IPS-20b (cell line): ENCODE results near the gene MGST2.

Source experiments
- H3K27ac ChIP-seq: one replicate; pipeline ENCODE4 v1.5.1; 2013; ENCODE audit warnings: low read length
- H3K27me3 ChIP-seq: 2 replicates; pipeline ENCODE4 v1.6.1; 2013; ENCODE audit warnings: mild to moderate bottlenecking, low read length, inconsistent platforms; ENCODE audit not compliant: insufficient read depth
- H3K36me3 ChIP-seq: 2 replicates; pipeline ENCODE4 v1.6.1; 2013; ENCODE audit warnings: low read depth, mild to moderate bottlenecking, inconsistent platforms, low read length, moderate library complexity; ENCODE audit not compliant: insufficient read depth
- H3K4me1 ChIP-seq: 2 replicates; pipeline ENCODE4 v1.6.1; 2013; ENCODE audit warnings: mild to moderate bottlenecking, control low read depth, inconsistent platforms, low read length, moderate library complexity; ENCODE audit not compliant: insufficient read depth
- H3K4me3 ChIP-seq: 2 replicates; pipeline ENCODE4 v1.5.1; 2013; ENCODE audit warnings: mild to moderate bottlenecking, low read length, inconsistent platforms
- H3K9ac ChIP-seq: 2 replicates; pipeline ENCODE4 v1.6.1; 2013; ENCODE audit warnings: low read depth, mild to moderate bottlenecking, inconsistent platforms, low read length, moderate library complexity
- H3K9me3 ChIP-seq: 2 replicates; pipeline ENCODE4 v1.6.1; 2013; ENCODE audit warnings: mild to moderate bottlenecking, low read depth, low read length, inconsistent platforms; ENCODE audit not compliant: insufficient read depth

The MGST2 gene

GRCh38 chr4:139674875-139675550 is 9.4 kb downstream of the MGST2 start:
- H3K36me3 ChIP-seq: no peaks in the 10 kb centered on the region
- H3K9me3 ChIP-seq: no peaks in the 10 kb centered on the region
- no peak overlapping the region for H3K27ac ChIP-seq
- no peaks in the 10 kb centered on the region for H3K27me3 ChIP-seq
- 0 out of 2 replicates have a peak, but pooled peaks cover 3% of the 10 kb centered on the region for H3K4me1 ChIP-seq
- no peak overlapping the region for H3K9ac ChIP-seq
- no peak overlapping the region for H3K4me3 ChIP-seq

DNA sequence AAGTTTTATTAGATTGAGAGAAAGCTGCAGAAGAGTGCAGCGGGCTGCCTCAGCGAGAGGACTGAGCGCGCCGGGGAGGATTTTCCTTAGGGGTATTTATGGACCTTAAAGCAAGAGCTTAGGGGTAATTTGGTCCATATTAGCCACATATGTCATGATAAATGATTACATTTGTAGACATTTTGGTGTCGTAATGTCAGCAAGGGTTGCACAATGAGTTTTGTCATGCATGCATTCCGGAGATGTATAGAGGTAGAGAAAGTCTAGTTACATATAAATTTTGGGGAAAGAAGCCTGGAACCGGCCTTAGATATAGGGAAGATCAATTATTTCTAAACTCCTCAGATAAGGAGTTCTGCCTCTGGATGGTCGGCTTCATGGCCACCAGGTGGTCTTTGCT is 10.0 kb downstream of the MGST2 start:
- H3K27ac ChIP-seq: no peak overlapping the region
- H3K4me1 ChIP-seq: 0 out of 2 replicates have a peak, but pooled peaks cover 3% of the 10 kb centered on the region

DNA sequence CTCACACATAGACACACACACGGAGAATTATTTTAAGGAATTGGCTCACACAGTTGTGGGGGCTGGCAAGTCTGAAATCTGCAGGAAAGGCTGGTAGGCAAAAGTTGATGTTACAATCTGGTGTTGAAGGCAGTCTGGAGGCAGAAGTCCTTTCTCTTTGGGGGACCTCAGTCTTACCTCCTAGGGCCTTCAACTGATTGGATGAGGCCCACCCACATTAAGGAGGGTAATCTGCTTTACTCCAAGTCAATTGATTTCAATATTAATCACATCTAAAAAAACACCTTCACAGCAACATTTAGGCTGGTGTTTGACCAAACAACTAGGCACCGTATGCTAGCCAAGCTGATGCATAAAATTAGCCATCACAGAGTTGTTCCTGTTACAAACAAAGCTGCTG is 10.7 kb downstream of the MGST2 start:
- H3K36me3 ChIP-seq: no peaks in the 10 kb centered on the region
- H3K9me3 ChIP-seq: no peaks in the 10 kb centered on the region
- H3K4me1 ChIP-seq: 0 out of 2 replicates have a peak, but pooled peaks cover 3% of the 10 kb centered on the region
- no peak overlapping the region for H3K4me3 ChIP-seq
- no peak overlapping the region for H3K9ac ChIP-seq
- H3K27ac ChIP-seq: no peak overlapping the region
- H3K27me3 ChIP-seq: no peaks in the 10 kb centered on the region

More for the DNA sequence above, 10.0 kb downstream of the MGST2 start:
- H3K9ac ChIP-seq: no peak overlapping the region
- H3K9me3 ChIP-seq: no peaks in the 10 kb centered on the region
- H3K27me3 ChIP-seq: no peaks in the 10 kb centered on the region
- H3K4me3 ChIP-seq: no peak overlapping the region
- H3K36me3 ChIP-seq: no peaks in the 10 kb centered on the region

DNA sequence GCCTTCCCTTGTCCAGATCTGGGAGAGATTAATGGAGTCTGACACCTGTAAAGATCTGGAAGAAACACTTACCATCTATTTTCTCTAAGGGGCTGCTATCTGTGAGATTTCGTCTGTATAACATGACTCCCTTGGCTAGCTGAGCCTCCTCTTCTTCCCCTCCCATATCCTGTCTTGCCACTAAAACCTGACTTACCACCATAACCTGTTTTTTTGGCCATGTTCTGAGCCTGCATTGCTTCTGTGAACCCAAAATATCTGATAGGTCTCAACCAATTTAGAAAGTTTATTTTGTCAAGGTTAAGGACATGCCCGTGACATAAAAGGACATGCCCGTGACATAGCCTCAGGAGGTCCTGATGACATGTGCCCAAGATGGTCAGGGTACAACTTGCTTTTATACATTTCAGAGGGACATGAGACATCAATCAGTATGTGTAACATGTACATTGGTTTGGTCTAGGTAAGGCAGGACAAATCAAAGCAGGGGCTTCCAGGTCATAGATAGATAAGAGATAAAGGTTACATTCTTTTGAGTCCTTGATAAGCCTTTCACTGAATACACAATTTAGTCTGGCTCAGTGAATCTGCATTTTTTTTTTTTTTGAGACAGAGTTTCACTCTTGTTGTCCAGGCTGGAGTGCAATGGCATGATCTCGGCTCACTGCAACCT is 11.4 kb downstream of the MGST2 start:
- H3K4me1 ChIP-seq: 0 out of 2 replicates have a peak, but pooled peaks cover 2% of the 10 kb centered on the region
- no peak overlapping the region for H3K4me3 ChIP-seq
- no peaks in the 10 kb centered on the region for H3K36me3 ChIP-seq
- H3K27ac ChIP-seq: no peak overlapping the region
- H3K9me3 ChIP-seq: no peaks in the 10 kb centered on the region
- H3K9ac ChIP-seq: no peak overlapping the region
- H3K27me3 ChIP-seq: no peaks in the 10 kb centered on the region

GRCh38 chr4:139682309-139682708 is 16.7 kb downstream of the MGST2 start:
- H3K36me3 ChIP-seq: no peaks in the 10 kb centered on the region
- no peaks in the 10 kb centered on the region for H3K4me1 ChIP-seq
- no peak overlapping the region for H3K4me3 ChIP-seq
- H3K9me3 ChIP-seq: no peaks in the 10 kb centered on the region
- no peak overlapping the region for H3K9ac ChIP-seq
- no peaks in the 10 kb centered on the region for H3K27me3 ChIP-seq
- no peak overlapping the region for H3K27ac ChIP-seq

DNA sequence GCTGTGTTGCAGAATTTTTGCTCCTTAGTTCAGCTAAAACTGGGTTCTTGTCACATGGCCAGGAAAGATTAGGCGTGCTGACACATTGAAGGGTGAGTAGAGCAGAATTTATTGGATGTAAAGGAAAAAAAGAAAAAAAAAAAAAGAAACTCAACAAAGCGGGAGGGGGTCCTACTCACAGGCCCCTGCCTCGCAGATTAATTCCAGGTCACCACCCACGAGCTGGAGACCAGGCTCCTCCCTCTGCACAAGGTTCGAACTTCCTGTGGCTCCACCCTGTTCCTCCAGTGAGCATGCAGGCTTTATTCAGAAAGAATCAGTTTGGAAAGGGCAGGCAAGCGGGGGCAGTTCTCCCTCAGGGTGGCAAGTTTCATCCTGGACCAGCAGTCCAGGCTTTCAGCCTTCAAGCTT is 17.1 kb downstream of the MGST2 start:
- Histone ChIP-seq H3K9me3 (no peaks in the 10 kb centered on the region), H3K9ac (no peak overlapping the region), H3K36me3 (no peaks in the 10 kb centered on the region), H3K4me1 (no peaks in the 10 kb centered on the region), H3K4me3 (no peak overlapping the region), H3K27me3 (no peaks in the 10 kb centered on the region), H3K27ac (no peak overlapping the region)

DNA sequence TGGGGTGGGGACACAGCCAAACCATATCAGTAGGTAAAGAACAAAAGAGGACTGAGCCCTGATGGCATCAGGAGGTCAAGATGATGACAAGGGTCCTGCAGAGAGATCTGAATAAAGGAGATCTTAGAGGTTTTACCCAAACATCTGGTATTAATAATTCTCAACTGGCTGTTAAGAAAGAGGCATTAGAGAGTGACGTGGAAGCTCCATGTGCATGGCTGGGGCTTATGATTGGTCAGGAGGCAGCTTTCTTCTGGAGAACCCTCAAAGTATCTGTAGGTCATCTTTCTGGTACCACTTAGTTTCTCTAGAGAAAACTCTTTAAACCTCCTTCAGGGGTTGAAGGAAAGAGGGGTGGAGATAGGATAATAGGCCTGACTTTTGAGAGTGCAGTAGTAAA is 18.7 kb downstream of the MGST2 start:
- no peak overlapping the region for H3K4me3 ChIP-seq
- H3K36me3 ChIP-seq: no peaks in the 10 kb centered on the region
- no peak overlapping the region for H3K9ac ChIP-seq
- H3K27ac ChIP-seq: no peak overlapping the region
- no peaks in the 10 kb centered on the region for H3K4me1 ChIP-seq
- H3K9me3 ChIP-seq: no peaks in the 10 kb centered on the region
- no peaks in the 10 kb centered on the region for H3K27me3 ChIP-seq

- Histone ChIP-seq H3K36me3 (no peaks in the 10 kb centered on the region), H3K27ac (no peak overlapping the region), H3K27me3 (no peaks in the 10 kb centered on the region), H3K4me3 (no peak overlapping the region), H3K4me1 (no peaks in the 10 kb centered on the region), H3K9ac (no peak overlapping the region), H3K9me3 (no peaks in the 10 kb centered on the region)
These were observed 19.6 kb downstream of the MGST2 start for GRCh38 chr4:139685180-139685579.

DNA sequence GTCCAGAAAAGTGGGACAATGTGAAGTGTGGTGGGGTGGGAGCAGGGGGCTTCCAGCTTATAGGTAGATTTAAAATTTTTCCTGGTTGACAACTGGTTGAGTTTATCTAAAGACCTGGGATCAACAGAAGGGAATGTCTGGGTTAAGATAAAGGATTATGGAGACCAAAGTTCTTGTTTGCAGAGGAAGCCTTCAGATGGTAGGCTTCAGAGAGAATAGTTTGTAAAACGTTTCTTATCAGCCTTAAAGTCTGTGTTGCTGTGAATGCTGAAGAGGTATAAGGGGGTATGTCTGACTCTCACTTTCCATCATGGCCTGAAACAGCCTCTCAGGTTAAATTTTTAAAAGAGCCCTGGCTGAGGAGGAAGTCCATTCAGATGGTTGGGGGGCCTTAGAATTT is 20.5 kb downstream of the MGST2 start:
- Histone ChIP-seq H3K4me3 (no peak overlapping the region), H3K36me3 (no peaks in the 10 kb centered on the region), H3K9me3 (no peaks in the 10 kb centered on the region), H3K4me1 (no peaks in the 10 kb centered on the region), H3K27me3 (no peaks in the 10 kb centered on the region), H3K9ac (no peak overlapping the region), H3K27ac (no peak overlapping the region)

DNA sequence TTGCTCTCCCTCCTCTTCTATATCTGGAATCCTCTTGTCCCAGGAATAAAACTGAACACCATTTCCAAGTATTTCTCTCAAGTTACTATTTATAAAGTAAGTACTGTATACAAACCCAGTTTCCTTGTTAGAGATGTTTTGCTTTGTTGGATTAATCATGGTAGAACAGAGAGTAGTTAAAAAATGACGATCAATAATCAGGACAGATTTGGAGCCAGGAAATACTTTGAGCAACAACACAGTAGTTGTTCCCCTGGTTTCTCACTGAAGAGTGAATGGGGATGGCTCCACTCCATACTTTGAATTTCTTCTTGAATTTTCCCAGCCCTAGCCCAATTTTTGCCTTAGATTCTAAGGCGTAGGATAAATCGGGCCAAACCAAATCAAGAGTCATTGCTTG is 21.4 kb downstream of the MGST2 start:
- no peak overlapping the region for H3K4me3 ChIP-seq
- H3K9me3 ChIP-seq: no peaks in the 10 kb centered on the region
- H3K27ac ChIP-seq: no peak overlapping the region
- no peaks in the 10 kb centered on the region for H3K36me3 ChIP-seq
- no peaks in the 10 kb centered on the region for H3K27me3 ChIP-seq
- H3K9ac ChIP-seq: no peak overlapping the region
- no peaks in the 10 kb centered on the region for H3K4me1 ChIP-seq

GRCh38 chr4:139689093-139689722 is 23.6 kb downstream of the MGST2 start:
- Histone ChIP-seq H3K9ac (no peak overlapping the region), H3K4me1 (no peaks in the 10 kb centered on the region), H3K27me3 (no peaks in the 10 kb centered on the region), H3K36me3 (no peaks in the 10 kb centered on the region), H3K27ac (no peak overlapping the region), H3K4me3 (no peak overlapping the region), H3K9me3 (no peaks in the 10 kb centered on the region)

- H3K4me3 ChIP-seq: no peak overlapping the region
- H3K9ac ChIP-seq: no peak overlapping the region
- no peaks in the 10 kb centered on the region for H3K36me3 ChIP-seq
- H3K9me3 ChIP-seq: no peaks in the 10 kb centered on the region
- no peak overlapping the region for H3K27ac ChIP-seq
- no peaks in the 10 kb centered on the region for H3K4me1 ChIP-seq
- no peaks in the 10 kb centered on the region for H3K27me3 ChIP-seq
These were observed 24.8 kb downstream of the MGST2 start for GRCh38 chr4:139690419-139690818.
